MM.1S (cell line): ENCODE results near the gene IRF1.

Source experiments
- DNase-seq: peaks from one replicate; pipeline ENCODE4 v3.0.0-alpha.2; 2015
- H2AFZ ChIP-seq: fragments of 300-600 bp; sonication (generic); 2 replicates; pipeline ENCODE4 v1.6.0; 2016; ENCODE audit warnings: antibody characterized with exemption, low read length
- H3F3A ChIP-seq: fragments of 300-600 bp; sonication (generic); 2 replicates; pipeline ENCODE4 v1.6.1; 2016; ENCODE audit warnings: mild to moderate bottlenecking, antibody characterized with exemption, low read length, moderate library complexity, mixed read lengths; ENCODE audit not compliant: insufficient read depth
- H3K27ac ChIP-seq: fragments of 300-600 bp; sonication (generic); 2 replicates; pipeline ENCODE4 v1.5.1; 2016; ENCODE audit warnings: mild to moderate bottlenecking, low read length
- H3K27me3 ChIP-seq: fragments of 300-600 bp; sonication (generic); replicated peaks from 2 replicates; pipeline ENCODE4 v1.6.0; 2016; ENCODE audit warnings: low read length; ENCODE audit not compliant: insufficient read depth
- H3K36me3 ChIP-seq: fragments of 300-600 bp; sonication (generic); replicated peaks from 2 replicates; pipeline ENCODE4 v1.6.1; 2016; ENCODE audit warnings: mild to moderate bottlenecking, low read length, mixed read lengths; ENCODE audit not compliant: insufficient read depth
- H3K4me1 ChIP-seq: fragments of 300-600 bp; sonication (generic); 2 replicates; pipeline ENCODE4 v1.6.1; 2016; ENCODE audit warnings: low read length, mixed read lengths
- H3K4me2 ChIP-seq: fragments of 300-600 bp; sonication (generic); 2 replicates; pipeline ENCODE4 v1.6.0; 2016; ENCODE audit warnings: low read depth, low read length
- H3K4me3 ChIP-seq: fragments of 300-600 bp; sonication (generic); 2 replicates; pipeline ENCODE4 v1.5.1; 2016; ENCODE audit warnings: low read length, mixed read lengths
- H3K79me2 ChIP-seq: fragments of 300-600 bp; sonication (generic); 2 replicates; pipeline ENCODE4 v1.6.1; 2016; ENCODE audit warnings: mixed run types, low read length, mixed read lengths
- H3K9ac ChIP-seq: fragments of 300-600 bp; sonication (generic); 2 replicates; pipeline ENCODE4 v1.6.1; 2016; ENCODE audit warnings: low read length, mixed read lengths
- H3K9me2 ChIP-seq: fragments of 300-600 bp; sonication (generic); replicated peaks from 2 replicates; pipeline ENCODE4 v1.6.1; 2016; ENCODE audit warnings: mild to moderate bottlenecking, low read length, mixed read lengths; ENCODE audit not compliant: insufficient read depth
- H3K9me3 ChIP-seq: fragments of 300-600 bp; sonication (generic); replicated peaks from 2 replicates; pipeline ENCODE4 v1.6.1; 2016; ENCODE audit warnings: mild to moderate bottlenecking, low read length, mixed read lengths; ENCODE audit not compliant: insufficient read depth
- H4K20me1 ChIP-seq: fragments of 300-600 bp; sonication (generic); 2 replicates; pipeline ENCODE4 v1.6.1; 2016; ENCODE audit warnings: mild to moderate bottlenecking, low read length, moderate library complexity, mixed read lengths; ENCODE audit not compliant: insufficient read depth
- CTCF ChIP-seq: fragments of 300-600 bp; sonication (generic); IDR thresholded peaks from 2 replicates; pipeline ENCODE4 v1.5.1; 2016; ENCODE audit warnings: antibody characterized with exemption, low read length, mixed read lengths
- EZH2 ChIP-seq: fragments of 300-600 bp; sonication (generic); optimal IDR thresholded peaks from 2 replicates; pipeline ENCODE3; 2017; ENCODE audit warnings: low read depth, mild to moderate bottlenecking, antibody characterized with exemption, low read length, mixed read lengths
- EZH2phosphoT487 ChIP-seq: fragments of 300-600 bp; sonication (generic); IDR thresholded peaks from 2 replicates; pipeline ENCODE4 v1.6.1; 2018; ENCODE audit warnings: antibody characterized with exemption, low read length

IRF1 gene

GRCh38 chr5:132475497-132475882 lies 15.1 kb downstream of the IRF1 start:
- H3K27ac ChIP-seq: no peak overlapping the region; the same call in 1 of the 2 replicates
- no peaks in the 10 kb centered on the region for H3K36me3 ChIP-seq
- no peak overlapping the region for H3K9ac ChIP-seq
- no peaks in the 10 kb centered on the region for H3K9me2 ChIP-seq
- peaks cover 29% of the 10 kb centered on the region for H3K79me2 ChIP-seq
- H3K9me3 ChIP-seq: no peaks in the 10 kb centered on the region
- no peak overlapping the region for H2AFZ ChIP-seq
- no peaks in the 10 kb centered on the region for H3K27me3 ChIP-seq
- H3K4me1 ChIP-seq: peaks cover 51% of the 10 kb centered on the region
- H4K20me1 ChIP-seq: no peaks in the 10 kb centered on the region
- H3K4me2 ChIP-seq: no peak overlapping the region
- no peak for TF ChIP-seq EZH2phosphoT487
- TF ChIP-seq EZH2: no peak
- TF ChIP-seq CTCF: no peak
- H3K4me3 ChIP-seq: no peak overlapping the region
- DNase-seq: no peak
- peaks cover 36% of the 10 kb centered on the region for H3F3A ChIP-seq

GRCh38 chr5:132474881-132475496 lies 15.6 kb downstream of the IRF1 start:
- H3K27me3 ChIP-seq: no peaks in the 10 kb centered on the region
- H3K4me1 ChIP-seq: peaks cover 49% of the 10 kb centered on the region
- no peak overlapping the region for H2AFZ ChIP-seq
- H4K20me1 ChIP-seq: no peaks in the 10 kb centered on the region
- H3K9ac ChIP-seq: no peak overlapping the region
- TF ChIP-seq CTCF (no peak), EZH2phosphoT487 (no peak), EZH2 (no peak)
- no peaks in the 10 kb centered on the region for H3K36me3 ChIP-seq
- peaks cover 31% of the 10 kb centered on the region for H3F3A ChIP-seq
- no peak for DNase-seq
- H3K79me2 ChIP-seq: peaks cover 34% of the 10 kb centered on the region
- H3K4me2 ChIP-seq: no peak overlapping the region
- H3K9me3 ChIP-seq: no peaks in the 10 kb centered on the region
- no peaks in the 10 kb centered on the region for H3K9me2 ChIP-seq
- H3K27ac ChIP-seq: no peak overlapping the region; the same call in 1 of the 2 replicates
- no peak overlapping the region for H3K4me3 ChIP-seq

DNA sequence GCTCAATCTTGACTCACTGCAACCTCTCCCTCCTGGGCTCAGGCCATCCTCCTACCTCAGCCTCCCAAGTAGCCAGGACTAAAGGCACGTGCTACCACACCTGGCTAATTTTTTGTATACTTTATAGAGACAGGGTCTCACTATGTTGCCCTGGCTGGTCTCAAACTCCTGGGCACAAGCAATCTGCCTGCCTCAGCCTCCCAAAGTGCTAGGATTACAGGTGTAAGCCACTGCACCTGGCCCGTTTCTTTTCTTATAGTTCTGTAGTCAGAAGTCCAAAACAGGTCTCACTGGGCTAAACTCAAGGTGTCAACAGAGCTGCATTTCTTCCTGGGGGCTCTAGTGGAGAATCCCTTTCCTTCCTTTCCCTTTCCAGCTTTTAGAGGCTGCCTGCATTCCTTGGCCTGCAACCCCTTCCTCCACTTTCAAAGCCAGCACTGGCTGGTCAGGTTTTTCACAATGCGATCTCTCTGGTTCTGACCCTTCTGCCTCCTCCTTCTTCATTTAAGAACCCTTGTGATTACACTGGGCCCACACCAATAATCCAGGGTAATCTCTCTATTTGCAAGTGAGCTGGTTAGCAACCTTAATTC lies 16.3 kb downstream of the IRF1 start:
- Histone ChIP-seq H3K4me1 (peaks cover 41% of the 10 kb centered on the region), H4K20me1 (no peaks in the 10 kb centered on the region), H3K79me2 (peaks cover 42% of the 10 kb centered on the region), H3K27ac (no peak overlapping the region), H3K9me2 (no peaks in the 10 kb centered on the region), H3K4me2 (no peak overlapping the region), H3K9me3 (no peaks in the 10 kb centered on the region), H3K4me3 (no peak overlapping the region), H3F3A (peaks cover 23% of the 10 kb centered on the region), H3K36me3 (no peaks in the 10 kb centered on the region), H2AFZ (no peak overlapping the region), H3K9ac (no peak overlapping the region), H3K27me3 (no peaks in the 10 kb centered on the region)
- no peak for DNase-seq
- no peak for TF ChIP-seq CTCF
- no peak for TF ChIP-seq EZH2phosphoT487
- TF ChIP-seq EZH2: no peak
